HG03558 (cell line): Measurements from ENCODE around the gene ABCC9.
"Not testable (repeated sequence)": the region's sequence is repeated elsewhere in the genome, so short reads cannot be mapped to it uniquely, and the experiment has no call there.

ENCODE experiments used
- ATAC-seq: cut with Tn5 transposase; IDR thresholded peaks from one replicate; pipeline ENCODE4 v1.9.1; 2021; ENCODE audit warnings: moderate number of reproducible peaks; ENCODE audit not compliant: unreplicated experiment; ENCODE audit errors: extremely low read depth

ABCC9 gene

DNA sequence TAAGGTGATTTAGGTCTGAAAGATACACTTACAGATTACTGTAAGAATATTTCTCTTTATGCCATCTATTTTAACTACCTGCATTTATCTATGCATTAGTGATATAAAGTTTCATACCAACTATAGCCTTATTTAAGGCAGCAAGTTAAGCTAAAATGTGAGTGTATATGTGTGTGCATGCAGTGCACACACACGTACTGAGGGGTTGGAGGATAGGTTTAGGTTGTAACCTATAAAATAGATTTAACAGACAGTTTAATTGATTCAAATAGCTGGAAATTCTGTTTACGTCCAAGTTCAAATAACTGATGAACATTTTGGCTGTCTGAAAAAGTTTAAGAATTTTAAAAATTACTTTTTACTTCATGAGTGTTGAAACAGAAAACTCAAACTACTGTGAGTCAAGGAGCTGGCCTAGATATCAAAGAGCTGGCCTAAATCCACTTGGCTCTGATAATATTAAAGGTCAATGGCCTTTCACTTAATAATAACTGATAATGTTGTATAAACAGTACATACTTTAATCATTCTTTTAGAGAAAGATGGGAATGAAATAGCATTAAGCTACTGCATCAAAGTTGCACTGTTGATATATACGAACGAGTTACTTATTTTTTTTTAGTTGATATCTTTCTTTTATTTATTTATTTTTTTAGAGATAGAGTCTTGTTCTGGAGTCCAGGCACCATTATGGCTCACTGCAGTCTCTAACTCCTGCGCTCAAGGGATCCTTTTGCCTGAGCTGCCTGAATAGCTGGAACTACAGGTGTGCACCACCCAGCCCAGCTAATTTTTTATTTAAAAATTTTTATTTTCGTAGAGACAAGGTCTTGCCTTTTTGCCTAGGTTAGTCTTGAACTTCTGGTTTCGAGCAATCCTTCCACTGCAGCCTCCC lies 152.9 kb downstream of the ABCC9 start:
- ATAC-seq, result no peak

- ATAC-seq, result no peak
These were observed 155.1 kb downstream of the ABCC9 start for GRCh38 chr12:21786041-21786531.

GRCh38 chr12:21782723-21783122 lies 158.5 kb downstream of the ABCC9 start:
- ATAC-seq, result not testable (repeated sequence)

DNA sequence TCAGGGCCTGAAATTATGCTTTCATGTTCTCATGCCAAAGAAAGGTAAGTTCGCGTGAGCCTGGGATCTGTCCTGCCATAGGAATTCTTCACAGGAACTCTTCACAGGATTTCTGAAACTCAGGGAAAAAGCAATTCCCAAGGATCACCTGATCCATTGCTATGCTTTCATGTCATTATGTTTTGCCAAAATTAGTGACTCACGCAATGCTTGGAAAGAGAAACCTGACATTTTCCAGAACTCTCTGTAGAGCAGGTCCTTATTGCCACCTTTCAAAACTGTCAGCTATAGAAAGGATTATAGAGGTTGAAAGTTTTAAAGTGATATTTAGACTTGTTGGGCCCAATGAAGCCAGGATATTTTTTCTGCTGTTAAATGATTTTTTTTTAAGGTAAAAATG lies 160.4 kb downstream of the ABCC9 start:
- ATAC-seq, result no peak

DNA sequence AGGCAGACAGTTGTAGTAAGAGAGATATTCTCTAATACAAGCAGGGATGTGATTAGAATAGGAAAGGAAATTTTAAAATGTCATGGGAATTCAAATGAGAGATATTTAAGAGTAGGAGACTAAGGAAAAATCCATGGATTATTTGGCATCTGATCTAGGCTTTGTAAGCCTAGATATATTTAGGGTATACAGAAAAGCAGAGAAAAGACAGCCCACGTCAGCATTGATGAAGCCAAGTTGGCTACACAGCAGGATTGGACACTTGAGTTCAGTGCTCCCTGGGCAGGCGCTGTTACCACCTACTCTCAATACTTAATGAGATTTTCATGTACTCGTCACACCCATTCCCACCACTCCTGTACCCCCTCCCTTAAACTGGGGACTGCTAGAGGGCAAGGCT lies 165.1 kb downstream of the ABCC9 start:
- ATAC-seq, result no peak

- ATAC-seq, result no peak
These were observed 165.9 kb downstream of the ABCC9 start for GRCh38 chr12:21775133-21775820.

DNA sequence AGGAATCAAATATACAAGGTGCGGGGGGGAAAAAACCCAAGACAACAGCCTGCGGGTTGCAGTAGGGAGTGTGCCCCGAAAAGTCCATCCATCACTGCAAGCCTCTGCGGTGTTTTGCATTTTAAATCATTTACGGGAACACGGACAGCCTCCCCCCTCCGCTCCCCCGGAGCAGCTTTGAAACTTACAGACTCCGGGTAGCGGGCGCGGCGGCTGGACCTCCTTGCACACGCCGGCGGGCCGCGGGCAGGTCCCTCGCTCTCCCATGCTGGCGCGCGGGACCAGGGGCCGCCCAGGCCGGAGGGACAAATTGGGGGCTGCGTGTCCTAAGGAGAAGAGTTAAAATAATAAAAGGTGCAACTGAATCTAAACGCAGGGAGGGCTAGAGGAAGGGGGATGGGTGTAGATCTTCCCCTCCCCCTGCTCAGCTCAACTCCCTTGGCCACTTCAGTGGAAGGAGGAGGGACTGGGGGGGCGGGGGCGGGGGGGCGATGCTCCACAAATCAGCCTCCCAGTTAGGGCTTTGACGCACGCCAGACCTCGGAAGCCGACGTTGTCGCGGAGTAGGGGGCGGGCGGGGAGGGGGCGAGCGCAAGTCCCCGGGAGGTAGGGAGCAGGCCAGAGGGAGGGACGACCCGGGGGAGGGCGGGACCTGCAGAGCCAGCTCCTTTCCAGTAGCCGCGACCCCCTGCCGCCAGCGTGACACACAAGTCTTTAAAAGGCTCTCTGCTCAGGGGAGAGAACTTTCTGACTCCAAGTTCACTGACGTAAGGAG lies 166.7 kb downstream of the ABCC9 start, which contains the start of gene KCNJ8:
KCNJ8 (minus strand) TSS at position 349 of the 775 bp plus-strand sequence. CDS start 1,090 bp downstream, outside the sequence.
- ATAC-seq, result no peak

- ATAC-seq, result no peak
These were observed 167.4 kb downstream of the ABCC9 start for GRCh38 chr12:21773806-21774205.

DNA sequence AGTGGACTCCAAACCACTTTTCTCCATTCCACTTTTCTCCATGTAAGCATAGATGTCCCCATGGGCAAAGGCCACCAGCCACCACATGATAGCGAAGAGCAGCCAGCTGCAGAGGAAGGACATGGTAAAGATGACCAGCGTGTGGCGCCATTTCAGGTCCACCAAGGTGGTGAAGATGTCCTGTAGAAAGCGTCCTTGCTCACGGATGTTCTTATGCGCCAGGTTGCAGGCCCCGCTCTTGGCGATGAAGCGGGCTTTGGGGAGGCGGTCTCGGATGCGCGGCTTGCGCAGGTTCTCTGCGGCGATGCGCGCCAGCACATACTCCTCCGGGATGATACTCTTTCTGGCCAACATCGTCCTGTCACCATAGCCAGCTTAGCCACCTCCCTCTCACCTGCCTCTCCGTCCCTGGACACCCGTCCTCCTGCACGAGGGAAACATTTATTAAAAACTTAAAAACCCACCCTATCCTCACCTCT lies 167.9 kb downstream of the ABCC9 start:
- ATAC-seq, result no peak

DNA sequence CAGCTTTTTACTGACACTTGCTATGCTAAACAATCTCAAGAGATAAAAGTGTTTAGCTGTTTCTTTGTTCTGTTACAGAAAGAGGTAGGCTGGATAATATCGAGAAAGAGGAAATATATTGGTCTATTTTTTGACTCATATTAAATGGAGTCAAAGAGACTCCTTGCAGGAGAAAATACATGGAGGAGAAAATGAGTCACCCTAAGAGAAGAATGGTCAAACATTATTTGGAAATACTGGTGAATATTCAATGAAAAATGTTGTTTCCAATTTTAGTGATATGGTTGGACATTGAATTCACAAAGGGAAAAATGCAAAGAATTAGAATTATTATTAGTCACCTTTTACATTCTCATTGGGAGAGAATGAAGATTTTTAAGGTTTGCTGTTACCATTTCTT lies 169.9 kb downstream of the ABCC9 start:
- no peak for ATAC-seq

- ATAC-seq, result no peak
These were observed 171.9 kb downstream of the ABCC9 start for GRCh38 chr12:21769307-21769706.

GRCh38 chr12:21766403-21766802 lies 174.8 kb downstream of the ABCC9 start:
- no peak for ATAC-seq

- no peak for ATAC-seq
These were observed 176.3 kb downstream of the ABCC9 start for GRCh38 chr12:21764950-21765349.

DNA sequence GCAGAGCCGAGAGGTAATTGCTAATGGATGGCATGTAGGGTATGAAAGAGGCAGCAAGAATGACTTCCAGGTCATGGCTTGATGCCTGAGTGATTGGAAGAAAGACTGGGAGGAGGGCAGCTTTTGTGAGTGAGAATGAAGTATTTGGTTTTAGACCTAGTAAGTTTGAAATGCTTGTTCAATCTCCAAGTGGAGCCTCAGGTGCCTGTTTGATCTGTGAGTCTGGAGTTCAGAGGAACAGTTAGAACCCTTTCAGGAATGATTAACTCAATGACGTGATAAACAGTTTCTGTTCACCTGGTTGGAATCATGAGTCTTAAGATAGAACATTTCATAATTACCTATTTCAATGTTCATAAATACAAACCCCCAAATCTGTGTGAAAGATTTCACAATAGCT lies 177.2 kb downstream of the ABCC9 start:
- no peak for ATAC-seq

- ATAC-seq, result no peak
These were observed 177.7 kb downstream of the ABCC9 start for GRCh38 chr12:21763531-21763930.

GRCh38 chr12:21759737-21760136 lies 181.5 kb downstream of the ABCC9 start:
- no peak for ATAC-seq

- ATAC-seq, result no peak
These were observed 183.5 kb downstream of the ABCC9 start for GRCh38 chr12:21757735-21758134.

- ATAC-seq, result no peak
These were observed 184.5 kb downstream of the ABCC9 start for GRCh38 chr12:21756699-21757098.

DNA sequence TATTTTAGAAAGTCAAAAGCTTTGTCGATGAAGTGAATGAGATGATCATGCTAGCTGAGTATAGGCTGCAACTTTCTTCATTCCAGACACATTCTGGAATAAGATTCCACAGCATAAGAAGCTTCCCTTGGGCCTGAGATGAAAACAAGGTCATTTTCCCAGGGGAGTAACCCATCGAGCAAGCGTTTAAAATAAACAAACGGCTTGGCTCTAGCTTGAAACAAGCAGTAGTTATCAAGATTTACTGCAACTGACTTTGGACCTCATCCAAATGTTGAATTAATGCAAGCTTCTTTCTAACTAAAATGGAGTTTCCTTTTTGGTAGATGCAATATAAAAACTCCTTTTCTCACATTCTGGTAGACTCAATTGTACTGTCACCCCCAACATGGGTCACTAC lies 189.7 kb downstream of the ABCC9 start:
- no peak for ATAC-seq
